ENCODE data around the gene CCDC116.

The CCDC116 gene

GRCh38 chr22:21666786-21667185 is 34.2 kb downstream of the CCDC116 start:
- peaks cover 10% of the 10 kb centered on the region for H3K4me1 ChIP-seq (ENCODE audit: low read length)
- no peak overlapping the region for H3K27ac ChIP-seq (ENCODE audit: low read length)
- peak overlapping the region; percentile 70 for H3K4me2 ChIP-seq (ENCODE audit: low read length)
- no peaks in the 10 kb centered on the region for H3K27me3 ChIP-seq (ENCODE audit: low read depth, low read length)
- H3K9ac ChIP-seq (ENCODE audit: low read length): peak overlapping the region; percentile 71
- H3K4me3 ChIP-seq (ENCODE audit: low read length): peak overlapping the region; percentile 81
- peaks cover 9% of the 10 kb centered on the region for H3K79me2 ChIP-seq (ENCODE audit: low read length)
- H4K20me1 ChIP-seq (ENCODE audit: insufficient read depth, low read length): no peaks in the 10 kb centered on the region
- TF ChIP-seq EZH2phosphoT487 (IDR thresholded peaks at IDR 0.05; ENCODE audit: low read depth): no peak
- TF ChIP-seq CTCF (IDR thresholded peaks at IDR 0.05; ENCODE audit: low read depth, low read length): no peak
- peaks cover 10% of the 10 kb centered on the region for H3K36me3 ChIP-seq (replicated peaks; ENCODE audit: low read depth, low read length)
- H3K9me3 ChIP-seq (ENCODE audit: insufficient read depth, low read length): no peaks in the 10 kb centered on the region
- no peak overlapping the region for H2AFZ ChIP-seq (ENCODE audit: low read depth, low read length)

DNA sequence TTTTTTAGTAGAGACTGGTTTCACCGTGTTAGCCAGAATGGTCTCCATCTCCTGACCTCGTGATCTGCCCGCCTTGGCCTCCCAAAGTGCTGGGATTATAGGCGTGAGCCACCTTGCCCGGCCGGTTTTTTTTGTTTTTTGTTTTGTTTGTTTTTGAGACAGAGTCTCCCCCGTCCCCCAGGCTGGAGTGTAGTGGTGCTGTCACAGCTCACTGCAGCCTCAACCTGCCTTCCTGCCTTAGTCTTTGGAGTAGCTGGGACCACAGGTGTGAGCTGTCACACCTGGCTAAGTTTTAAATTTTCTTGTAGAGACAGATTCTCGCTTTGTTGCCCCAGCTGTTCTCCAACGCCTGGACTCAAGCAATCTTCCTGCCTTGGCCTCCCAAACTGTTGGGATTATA is 36.5 kb downstream of the CCDC116 start:
- no peak overlapping the region for H3K4me2 ChIP-seq (ENCODE audit: low read length)
- TF ChIP-seq EZH2phosphoT487 (IDR thresholded peaks at IDR 0.05; ENCODE audit: low read depth): no peak
- TF ChIP-seq CTCF (IDR thresholded peaks at IDR 0.05; ENCODE audit: low read depth, low read length): no peak
- H3K4me3 ChIP-seq (ENCODE audit: low read length): no peak overlapping the region
- H3K27ac ChIP-seq (ENCODE audit: low read length): no peak overlapping the region
- no peak overlapping the region for H2AFZ ChIP-seq (ENCODE audit: low read depth, low read length)
- H3K36me3 ChIP-seq (replicated peaks; ENCODE audit: low read depth, low read length): peaks cover 25% of the 10 kb centered on the region
- H3K9me3 ChIP-seq (ENCODE audit: insufficient read depth, low read length): no peaks in the 10 kb centered on the region
- no peak overlapping the region for H3K9ac ChIP-seq (ENCODE audit: low read length)
- H3K4me1 ChIP-seq (ENCODE audit: low read length): peaks cover 18% of the 10 kb centered on the region
- 0 out of 2 replicates have a peak, but pooled peaks cover 3% of the 10 kb centered on the region for H4K20me1 ChIP-seq (ENCODE audit: insufficient read depth, low read length)
- peaks cover 9% of the 10 kb centered on the region for H3K79me2 ChIP-seq (ENCODE audit: low read length)
- no peaks in the 10 kb centered on the region for H3K27me3 ChIP-seq (ENCODE audit: low read depth, low read length)

DNA sequence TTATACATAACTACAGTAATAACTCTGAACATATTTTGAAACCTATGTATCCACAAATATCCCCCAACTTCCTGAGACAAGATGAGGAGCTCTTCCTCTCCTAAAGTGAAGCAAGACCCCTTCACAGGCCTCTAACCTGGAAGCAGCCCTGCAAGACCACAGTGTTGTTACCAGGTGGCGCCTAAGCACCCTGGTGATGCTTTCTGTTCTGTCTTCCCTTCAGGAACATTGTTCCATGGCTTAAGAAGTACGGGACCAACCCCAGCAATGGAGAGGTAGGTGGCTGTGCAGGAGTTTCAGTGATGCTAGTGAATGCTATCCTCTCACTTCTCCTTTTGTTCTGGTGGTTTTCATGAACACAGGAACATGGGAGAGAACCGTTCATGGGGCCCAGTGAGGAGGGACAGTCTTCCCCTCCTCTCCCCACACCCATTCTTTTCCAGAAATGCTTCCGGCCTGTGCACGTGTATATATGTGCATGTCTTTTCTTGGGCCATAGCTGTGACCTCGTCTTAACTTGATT is 39.6 kb downstream of the CCDC116 start:
- Histone ChIP-seq H3K9ac (ENCODE audit: low read length) (no peak overlapping the region), H3K4me3 (ENCODE audit: low read length) (no peak overlapping the region), H3K79me2 (ENCODE audit: low read length) (0 out of 2 replicates have a peak, but pooled peaks cover 3% of the 10 kb centered on the region), H3K9me3 (ENCODE audit: insufficient read depth, low read length) (no peaks in the 10 kb centered on the region), H3K36me3 (replicated peaks; ENCODE audit: low read depth, low read length) (peaks cover 39% of the 10 kb centered on the region), H4K20me1 (ENCODE audit: insufficient read depth, low read length) (0 out of 2 replicates have a peak, but pooled peaks cover 3% of the 10 kb centered on the region), H3K4me2 (ENCODE audit: low read length) (no peak overlapping the region; the same call in 1 of the 2 replicates), H3K4me1 (ENCODE audit: low read length) (peaks cover 10% of the 10 kb centered on the region), H3K27ac (ENCODE audit: low read length) (no peak overlapping the region), H2AFZ (ENCODE audit: low read depth, low read length) (no peak overlapping the region), H3K27me3 (ENCODE audit: low read depth, low read length) (no peaks in the 10 kb centered on the region)
- TF ChIP-seq CTCF (IDR thresholded peaks at IDR 0.05; ENCODE audit: low read depth, low read length) (peak; percentile 23; the same call in 1 of the 2 replicates), EZH2phosphoT487 (IDR thresholded peaks at IDR 0.05; ENCODE audit: low read depth) (no peak)

DNA sequence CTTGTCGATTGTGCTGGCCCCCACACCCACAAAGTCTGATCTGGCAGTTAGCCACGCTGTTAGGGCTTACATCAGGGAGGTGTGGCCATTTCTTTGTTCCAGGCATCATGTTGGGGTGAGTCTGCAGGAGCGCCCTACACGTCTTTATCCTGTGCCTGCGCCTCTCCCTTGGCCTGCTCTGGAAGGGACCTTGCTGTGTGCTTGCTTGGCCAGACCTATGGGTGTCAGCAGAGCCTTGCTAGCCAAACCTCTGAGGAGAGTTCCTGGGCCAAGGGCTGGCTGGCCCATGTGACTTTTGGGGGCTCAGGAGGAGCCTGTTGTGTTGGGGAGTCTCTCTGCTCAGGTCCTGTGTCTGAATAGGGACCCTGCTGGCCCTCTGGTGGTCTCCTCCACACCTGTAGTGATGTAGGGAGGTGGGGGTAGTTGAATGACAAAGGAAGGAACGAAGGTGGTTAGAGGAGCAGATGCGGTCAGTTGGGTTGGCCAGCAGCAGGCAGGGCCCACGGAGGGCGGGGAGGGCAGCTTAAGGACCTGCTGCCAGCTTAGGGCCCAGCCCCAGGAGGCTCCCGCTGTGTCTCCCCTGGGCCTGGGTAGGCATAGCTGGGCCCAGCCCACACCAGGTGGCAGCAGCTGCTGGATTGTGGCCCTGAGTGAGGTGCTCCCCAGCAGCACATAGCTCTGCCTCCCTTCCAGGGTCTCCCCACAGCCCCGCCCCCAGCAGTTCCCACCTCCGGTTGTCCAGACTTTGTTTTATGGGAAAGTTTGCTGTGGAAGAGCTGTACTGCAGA is 41.2 kb downstream of the CCDC116 start:
- no peaks in the 10 kb centered on the region for H3K27me3 ChIP-seq (ENCODE audit: low read depth, low read length)
- H3K79me2 ChIP-seq (ENCODE audit: low read length): no peaks in the 10 kb centered on the region
- peaks cover 10% of the 10 kb centered on the region for H3K4me1 ChIP-seq (ENCODE audit: low read length)
- no peak overlapping the region for H3K4me3 ChIP-seq (ENCODE audit: low read length)
- no peak overlapping the region for H3K9ac ChIP-seq (ENCODE audit: low read length)
- TF ChIP-seq EZH2phosphoT487 (IDR thresholded peaks at IDR 0.05; ENCODE audit: low read depth) (no peak), CTCF (IDR thresholded peaks at IDR 0.05; ENCODE audit: low read depth, low read length) (no peak)
- H3K27ac ChIP-seq (ENCODE audit: low read length): no peak overlapping the region
- 0 out of 2 replicates have a peak, but pooled peaks cover 3% of the 10 kb centered on the region for H4K20me1 ChIP-seq (ENCODE audit: insufficient read depth, low read length)
- H3K36me3 ChIP-seq (replicated peaks; ENCODE audit: low read depth, low read length): peaks cover 45% of the 10 kb centered on the region
- H2AFZ ChIP-seq (ENCODE audit: low read depth, low read length): no peak overlapping the region
- H3K9me3 ChIP-seq (ENCODE audit: insufficient read depth, low read length): no peaks in the 10 kb centered on the region
- H3K4me2 ChIP-seq (ENCODE audit: low read length): no peak overlapping the region
